ENCODE results near the gene MAP1B.

DNA sequence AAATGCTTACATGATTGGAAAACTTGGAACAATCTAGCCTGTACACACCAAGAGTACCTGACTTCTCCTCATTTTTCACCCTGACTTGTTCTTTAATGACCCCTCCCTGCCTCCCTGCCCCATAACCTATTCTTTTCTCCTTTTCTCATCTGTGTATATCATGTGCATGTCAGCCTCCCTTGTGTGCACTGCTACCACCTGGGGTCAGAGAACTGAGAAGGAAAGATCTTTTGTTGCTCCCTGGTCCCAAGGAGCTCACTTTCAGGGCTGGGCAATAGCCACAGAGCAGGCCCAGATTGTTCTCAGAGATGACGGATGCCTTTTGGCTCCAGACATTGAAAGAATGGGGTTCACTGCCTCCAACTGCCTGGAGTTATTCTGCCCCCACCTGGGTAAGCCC, 5.1 kb downstream of the MAP1B start:
- no peak for TF ChIP-seq EZH2 (IDR thresholded peaks at IDR 0.05; ENCODE audit: low read length)
- TF ChIP-seq, protein P1, sequence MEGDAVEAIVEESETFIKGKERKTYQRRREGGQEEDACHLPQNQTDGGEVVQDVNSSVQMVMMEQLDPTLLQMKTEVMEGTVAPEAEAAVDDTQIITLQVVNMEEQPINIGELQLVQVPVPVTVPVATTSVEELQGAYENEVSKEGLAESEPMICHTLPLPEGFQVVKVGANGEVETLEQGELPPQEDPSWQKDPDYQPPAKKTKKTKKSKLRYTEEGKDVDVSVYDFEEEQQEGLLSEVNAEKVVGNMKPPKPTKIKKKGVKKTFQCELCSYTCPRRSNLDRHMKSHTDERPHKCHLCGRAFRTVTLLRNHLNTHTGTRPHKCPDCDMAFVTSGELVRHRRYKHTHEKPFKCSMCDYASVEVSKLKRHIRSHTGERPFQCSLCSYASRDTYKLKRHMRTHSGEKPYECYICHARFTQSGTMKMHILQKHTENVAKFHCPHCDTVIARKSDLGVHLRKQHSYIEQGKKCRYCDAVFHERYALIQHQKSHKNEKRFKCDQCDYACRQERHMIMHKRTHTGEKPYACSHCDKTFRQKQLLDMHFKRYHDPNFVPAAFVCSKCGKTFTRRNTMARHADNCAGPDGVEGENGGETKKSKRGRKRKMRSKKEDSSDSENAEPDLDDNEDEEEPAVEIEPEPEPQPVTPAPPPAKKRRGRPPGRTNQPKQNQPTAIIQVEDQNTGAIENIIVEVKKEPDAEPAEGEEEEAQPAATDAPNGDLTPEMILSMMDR (optimal IDR thresholded peaks at IDR 0.05 in 1 of 3, IDR thresholded peaks at IDR 0.05 in 1 of 3, conservative IDR thresholded peaks at IDR 0.05 in 1 of 3; ENCODE audit: extremely low read depth in 1 of 3, insufficient read depth in 2 of 3, low read length in 3 of 3): no peak
